ENCODE results near the gene SLC35E1. TPM values are rescaled to one million over a fixed set of nuclear protein-coding genes. Genes with fewer than 3 reads are reported as not detected.
A peak's percentile ranks its signal among the peaks of the same experiment; 100 is the strongest.

SLC35E1 gene
- total and polyA plus RNA-seq, 9 donors, result 17.6 to 39.7 (median 30.2) TPM

- Histone ChIP-seq H3K4me1 (ENCODE audit: insufficient read depth) (peaks cover 22% of the 10 kb centered on the region), H3K9me3 (no peaks in the 10 kb centered on the region), H3K36me3 (no peaks in the 10 kb centered on the region), H3K27me3 (no peaks in the 10 kb centered on the region), H3K4me3 (no peak overlapping the region), H3K27ac (peak overlapping the region in 1 of 2 donors; percentile 1)
- intact Hi-C loops (cut with DNase I), result loop anchor here in 1 of 4 donors (5.0 kb wide), 1 partner anchor 38 kb away; no protein-coding TSS in a partner anchor
- TF ChIP-seq CTCF (IDR thresholded peaks at IDR 0.05) (no peak), POLR2A (IDR thresholded peaks at IDR 0.05) (no peak), EP300 (IDR thresholded peaks at IDR 0.05) (no peak)
- WGBS, 3 donors, result 9 to 11% (median 9%) methylated on average over 15 of the region's 15 CpGs
- DNase-seq, result peak; percentile 64 to 77 (median 72)
Measured at GRCh38 chr19:16584248-16585093, 12.3 kb upstream of the SLC35E1 start.

GRCh38 chr19:16582486-16583261 lies 10.5 kb upstream of the SLC35E1 start:
- no peak for DNase-seq
- TF ChIP-seq EP300 (IDR thresholded peaks at IDR 0.05), result no peak
- TF ChIP-seq POLR2A (IDR thresholded peaks at IDR 0.05), result no peak
- TF ChIP-seq CTCF (IDR thresholded peaks at IDR 0.05), result no peak
- Histone ChIP-seq H3K9me3 (no peaks in the 10 kb centered on the region), H3K4me3 (no peak overlapping the region), H3K36me3 (no peaks in the 10 kb centered on the region), H3K27ac (no peak overlapping the region), H3K4me1 (ENCODE audit: insufficient read depth) (peaks cover 7% of the 10 kb centered on the region), H3K27me3 (no peaks in the 10 kb centered on the region)
- intact Hi-C loops (cut with DNase I), result no loop called here
- 83 to 84% (median 83%) methylated on average over 10 of the region's 10 CpGs for WGBS, 3 donors

GRCh38 chr19:16581971-16582343 lies 9.7 kb upstream of the SLC35E1 start:
- Histone ChIP-seq H3K27me3 (no peaks in the 10 kb centered on the region), H3K27ac (no peak overlapping the region), H3K36me3 (no peaks in the 10 kb centered on the region), H3K9me3 (no peaks in the 10 kb centered on the region), H3K4me3 (no peak overlapping the region), H3K4me1 (ENCODE audit: insufficient read depth) (peaks cover 3% of the 10 kb centered on the region)
- 69 to 87% (median 83%) methylated on average over 6 of the region's 6 CpGs for WGBS, 3 donors
- TF ChIP-seq POLR2A (IDR thresholded peaks at IDR 0.05), result no peak
- no peak for TF ChIP-seq EP300 (IDR thresholded peaks at IDR 0.05)
- TF ChIP-seq CTCF (IDR thresholded peaks at IDR 0.05), result no peak
- DNase-seq, result no peak
- intact Hi-C loops (cut with DNase I), result no loop called here

- DNase-seq, result no peak
- Histone ChIP-seq H3K4me1 (ENCODE audit: insufficient read depth) (peaks cover 3% of the 10 kb centered on the region), H3K4me3 (no peak overlapping the region), H3K27ac (no peak overlapping the region), H3K9me3 (no peaks in the 10 kb centered on the region), H3K36me3 (no peaks in the 10 kb centered on the region), H3K27me3 (no peaks in the 10 kb centered on the region)
- intact Hi-C loops (cut with DNase I), result no loop called here
- 59 to 68% (median 68%) methylated on average over 11 to 12 of the region's 12 CpGs for WGBS, 3 donors
- TF ChIP-seq POLR2A (IDR thresholded peaks at IDR 0.05), result no peak
- no peak for TF ChIP-seq CTCF (IDR thresholded peaks at IDR 0.05)
- no peak for TF ChIP-seq EP300 (IDR thresholded peaks at IDR 0.05)
Measured at GRCh38 chr19:16581145-16581970, 9.1 kb upstream of the SLC35E1 start.
